ENCODE measurements around the gene IL1RAPL2. TPM values are rescaled to one million over a fixed set of nuclear protein-coding genes. Genes with fewer than 3 reads are reported as not detected.

The IL1RAPL2 gene
- total and polyA plus RNA-seq, 2 donors (not counting 3 experiments of a cell fraction or from before 2014, with no cell fraction given) = not detected

DNA sequence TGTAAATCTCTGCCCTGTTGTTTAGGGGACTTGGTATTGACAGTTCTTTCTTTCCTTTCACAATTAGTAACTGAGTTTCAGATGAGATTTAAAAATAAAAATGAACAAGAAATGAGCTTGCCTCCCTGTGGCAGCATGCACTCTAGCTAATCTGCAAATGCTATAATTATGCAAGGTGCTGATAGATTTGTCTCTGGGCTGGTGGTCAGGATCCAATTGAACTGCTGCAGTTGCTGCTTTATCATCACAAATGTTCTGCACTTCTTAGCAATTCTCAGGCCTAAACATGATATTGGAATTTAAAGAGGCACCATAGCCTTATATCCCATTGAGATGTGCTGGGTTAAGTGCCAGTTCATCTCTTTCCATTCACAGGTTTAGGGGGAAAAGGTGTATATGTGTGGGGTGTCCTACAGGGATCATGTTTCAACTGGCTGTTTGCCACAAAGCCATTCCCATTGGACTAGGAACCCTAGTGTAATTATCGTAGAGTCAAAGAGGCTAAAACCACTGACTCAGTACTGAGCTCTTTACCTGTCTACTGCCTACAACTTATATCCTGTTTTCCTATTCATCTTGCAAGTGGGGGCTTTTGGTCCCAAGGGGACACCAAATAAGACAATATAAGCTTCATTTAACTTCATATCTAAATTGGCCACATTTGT, 914.8 kb downstream of the IL1RAPL2 start:
- POLR2A ChIA-PET = no interaction called here
- no peak overlapping the region for H3K9ac ChIP-seq (replicated peaks; ENCODE audit: extremely low read depth, insufficient read depth, low read length)
- no peaks in the 10 kb centered on the region for H3K9me1 ChIP-seq (replicated peaks; ENCODE audit: control insufficient read depth, extremely low read depth, insufficient read depth, low read length)
- H3K9me3 ChIP-seq (replicated peaks; ENCODE audit: control insufficient read depth, insufficient read depth, low read length) = no peaks in the 10 kb centered on the region
- no peak overlapping the region for H3K4me2 ChIP-seq (ENCODE audit: insufficient read depth, low read length)
- no peak overlapping the region for H3K4me3 ChIP-seq (replicated peaks in 1 of 3; ENCODE audit: insufficient read depth in 1 of 3, low read depth in 1 of 3, low read length in 3 of 3)
- FAIRE-seq (no peak), DNase-seq (ENCODE audit: low read depth, low spot score) (no peak)
- dilution Hi-C loops (cut with MboI; ENCODE audit: extremely low pct_ligation_motif_present, low sequenced_read_pairs) (no loop called here), intact Hi-C loops (cut with micrococcal nuclease) (no loop called here)
- CTCF ChIA-PET = no interaction called here
- no peak for TF ChIP-seq FOS (IDR thresholded peaks at IDR 0.05; ENCODE audit: borderline replicate concordance, insufficient read depth, low read length)
- H3K79me2 ChIP-seq (ENCODE audit: control insufficient read depth, insufficient read depth, low read length) = no peaks in the 10 kb centered on the region
- H3K36me3 ChIP-seq (ENCODE audit: control insufficient read depth in 2 of 2, extremely low read depth in 1 of 2, insufficient read depth in 2 of 2, low read length in 2 of 2) = no peaks in the 10 kb centered on the region
- H3K27me3 ChIP-seq (ENCODE audit: control insufficient read depth in 2 of 2, insufficient read depth in 2 of 2, low read length in 2 of 2) = no peaks in the 10 kb centered on the region
- no peak overlapping the region for H2AFZ ChIP-seq (ENCODE audit: low read depth, low read length)
- H3K4me1 ChIP-seq (ENCODE audit: control insufficient read depth, extremely low read depth, insufficient read depth, low read length) = peaks cover 8% of the 10 kb centered on the region
- H4K20me1 ChIP-seq (replicated peaks; ENCODE audit: control insufficient read depth, extremely low read depth, insufficient read depth, low read length) = no peaks in the 10 kb centered on the region
- no peak overlapping the region for H3K27ac ChIP-seq (ENCODE audit: insufficient read depth, low read depth, low read length)
- no TSS peak for BruUV-seq (replicated peaks)

DNA sequence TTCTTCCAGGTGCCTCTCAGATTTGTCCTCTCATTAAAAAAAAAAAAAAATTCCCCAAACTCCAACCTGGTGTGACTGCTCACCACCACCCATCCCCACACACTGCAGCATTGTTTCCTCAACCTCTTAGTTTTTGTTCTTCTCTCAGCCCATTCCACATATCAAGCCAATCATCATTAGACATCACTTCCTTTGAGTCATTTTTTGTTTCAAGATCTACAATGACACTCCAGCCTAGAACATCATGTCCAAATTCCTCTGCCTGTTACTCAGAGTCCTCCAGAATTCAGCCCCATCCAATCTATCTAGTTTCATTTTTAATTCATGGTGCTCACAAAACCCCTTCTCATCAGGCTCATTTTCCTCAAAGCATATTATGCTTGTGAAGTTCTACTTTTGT, 917.0 kb downstream of the IL1RAPL2 start:
- dilution Hi-C loops (cut with MboI; ENCODE audit: extremely low pct_ligation_motif_present, low sequenced_read_pairs) (no loop called here), intact Hi-C loops (cut with micrococcal nuclease) (loop anchor here (1.0 kb wide), 1 partner anchor 154 kb away; no protein-coding TSS in a partner anchor)
- Histone ChIP-seq H3K4me1 (ENCODE audit: control insufficient read depth, extremely low read depth, insufficient read depth, low read length) (peaks cover 8% of the 10 kb centered on the region), H3K9ac (replicated peaks; ENCODE audit: extremely low read depth, insufficient read depth, low read length) (peak overlapping the region; percentile 23), H3K4me2 (ENCODE audit: insufficient read depth, low read length) (peak overlapping the region; percentile 47), H3K9me1 (replicated peaks; ENCODE audit: control insufficient read depth, extremely low read depth, insufficient read depth, low read length) (no peaks in the 10 kb centered on the region), H3K27ac (ENCODE audit: insufficient read depth, low read depth, low read length) (peak overlapping the region; percentile 55), H3K36me3 (ENCODE audit: control insufficient read depth in 2 of 2, extremely low read depth in 1 of 2, insufficient read depth in 2 of 2, low read length in 2 of 2) (no peaks in the 10 kb centered on the region), H3K4me3 (replicated peaks in 1 of 3; ENCODE audit: insufficient read depth in 1 of 3, low read depth in 1 of 3, low read length in 3 of 3) (no peak overlapping the region), H3K9me3 (replicated peaks; ENCODE audit: control insufficient read depth, insufficient read depth, low read length) (no peaks in the 10 kb centered on the region), H3K27me3 (ENCODE audit: control insufficient read depth in 2 of 2, insufficient read depth in 2 of 2, low read length in 2 of 2) (no peaks in the 10 kb centered on the region), H3K79me2 (ENCODE audit: control insufficient read depth, insufficient read depth, low read length) (no peaks in the 10 kb centered on the region), H2AFZ (ENCODE audit: low read depth, low read length) (no peak overlapping the region), H4K20me1 (replicated peaks; ENCODE audit: control insufficient read depth, extremely low read depth, insufficient read depth, low read length) (no peaks in the 10 kb centered on the region)
- ChIA-PET CTCF (no interaction called here), POLR2A (no interaction called here)
- TF ChIP-seq, protein P1, sequence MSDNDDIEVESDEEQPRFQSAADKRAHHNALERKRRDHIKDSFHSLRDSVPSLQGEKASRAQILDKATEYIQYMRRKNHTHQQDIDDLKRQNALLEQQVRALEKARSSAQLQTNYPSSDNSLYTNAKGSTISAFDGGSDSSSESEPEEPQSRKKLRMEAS (IDR thresholded peaks at IDR 0.05; ENCODE audit: insufficient read depth, insufficient read length) = no peak
- TF ChIP-seq GATA2 (IDR thresholded peaks at IDR 0.05; ENCODE audit: insufficient read depth, insufficient read length, low read depth, low read length) (peak; percentile 89), MYC (IDR thresholded peaks at IDR 0.05; ENCODE audit: low read depth, low read length) (no peak), EZH2 (IDR thresholded peaks at IDR 0.05; ENCODE audit: borderline replicate concordance, low read depth, low read length, severe bottlenecking) (no peak), POLR2AphosphoS5 (IDR thresholded peaks at IDR 0.05; ENCODE audit: insufficient read depth, low read depth, low read length) (peak; percentile 24), FOS (IDR thresholded peaks at IDR 0.05; ENCODE audit: borderline replicate concordance, insufficient read depth, low read length) (peak; percentile 76), POLR2A (IDR thresholded peaks at IDR 0.05; ENCODE audit: low read depth, low read length) (no peak), JUN (IDR thresholded peaks at IDR 0.05; ENCODE audit: borderline replicate concordance, insufficient read depth, insufficient read length, low read depth) (no peak)
- TF ChIP-seq, protein P2, sequence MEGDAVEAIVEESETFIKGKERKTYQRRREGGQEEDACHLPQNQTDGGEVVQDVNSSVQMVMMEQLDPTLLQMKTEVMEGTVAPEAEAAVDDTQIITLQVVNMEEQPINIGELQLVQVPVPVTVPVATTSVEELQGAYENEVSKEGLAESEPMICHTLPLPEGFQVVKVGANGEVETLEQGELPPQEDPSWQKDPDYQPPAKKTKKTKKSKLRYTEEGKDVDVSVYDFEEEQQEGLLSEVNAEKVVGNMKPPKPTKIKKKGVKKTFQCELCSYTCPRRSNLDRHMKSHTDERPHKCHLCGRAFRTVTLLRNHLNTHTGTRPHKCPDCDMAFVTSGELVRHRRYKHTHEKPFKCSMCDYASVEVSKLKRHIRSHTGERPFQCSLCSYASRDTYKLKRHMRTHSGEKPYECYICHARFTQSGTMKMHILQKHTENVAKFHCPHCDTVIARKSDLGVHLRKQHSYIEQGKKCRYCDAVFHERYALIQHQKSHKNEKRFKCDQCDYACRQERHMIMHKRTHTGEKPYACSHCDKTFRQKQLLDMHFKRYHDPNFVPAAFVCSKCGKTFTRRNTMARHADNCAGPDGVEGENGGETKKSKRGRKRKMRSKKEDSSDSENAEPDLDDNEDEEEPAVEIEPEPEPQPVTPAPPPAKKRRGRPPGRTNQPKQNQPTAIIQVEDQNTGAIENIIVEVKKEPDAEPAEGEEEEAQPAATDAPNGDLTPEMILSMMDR (IDR thresholded peaks at IDR 0.05; ENCODE audit: extremely low read depth in 1 of 2, insufficient read depth in 1 of 2, low read depth in 1 of 2, low read length in 2 of 2) = no peak
- no TSS peak for BruUV-seq (replicated peaks)
- FAIRE-seq = peak; percentile 72
- DNase-seq (ENCODE audit: low read depth, low spot score) = peak; percentile 16
